ENCODE data around the gene LENG1. TPM values are rescaled to one million over a fixed set of nuclear protein-coding genes. Genes with fewer than 3 reads are reported as not detected.

The LENG1 gene
- total and polyA plus RNA-seq, 9 of the 15 experiments (the other 6 are each of a cell fraction or from before 2014, with no cell fraction given), result 0.30 to 10.5 (median 4.7) TPM

DNA sequence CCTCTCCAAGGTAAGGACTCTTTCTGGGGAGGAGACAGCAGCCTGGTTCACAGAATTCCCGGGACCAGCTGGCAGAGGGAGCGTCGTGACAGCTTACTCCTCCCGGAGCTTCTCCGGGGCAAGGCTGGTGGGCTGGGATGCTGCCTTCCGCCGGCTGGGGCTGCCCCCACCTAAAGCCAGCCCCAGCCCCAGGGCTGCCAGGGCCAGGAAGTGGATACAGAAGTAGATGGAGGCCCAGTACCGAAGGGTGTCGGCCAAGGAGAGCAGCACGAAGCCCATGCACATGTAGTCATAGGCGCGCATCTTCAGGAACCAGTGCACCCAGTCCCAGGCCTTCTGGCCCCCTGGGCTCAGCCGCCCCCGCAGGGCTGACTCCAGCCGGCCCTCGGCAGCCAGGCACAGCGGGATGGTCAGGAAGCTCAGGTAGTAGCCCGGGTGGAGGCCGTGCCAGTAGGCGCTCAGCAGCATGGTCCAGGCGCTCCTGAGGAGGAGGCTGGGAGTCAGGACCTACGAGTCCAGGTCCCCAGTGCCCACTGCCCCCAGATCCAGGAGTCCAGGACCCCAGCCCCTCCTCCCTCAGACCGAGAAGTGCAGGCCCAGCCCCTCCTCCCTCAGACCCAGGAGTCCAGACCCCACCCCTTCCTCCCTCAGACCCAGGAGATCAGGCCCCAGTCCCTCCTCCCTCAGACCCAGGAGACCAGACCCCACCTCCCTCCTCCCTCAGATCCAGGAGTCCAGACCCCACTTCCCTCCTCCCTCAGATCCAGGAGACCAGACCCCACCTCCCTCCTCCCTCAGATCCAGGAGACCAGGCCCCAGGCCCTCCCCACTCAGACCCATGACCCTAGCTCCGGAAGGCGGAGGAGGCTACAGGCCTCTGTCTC lies 14.7 kb upstream of the LENG1 start (continued):
- TF ChIP-seq, protein P1, sequence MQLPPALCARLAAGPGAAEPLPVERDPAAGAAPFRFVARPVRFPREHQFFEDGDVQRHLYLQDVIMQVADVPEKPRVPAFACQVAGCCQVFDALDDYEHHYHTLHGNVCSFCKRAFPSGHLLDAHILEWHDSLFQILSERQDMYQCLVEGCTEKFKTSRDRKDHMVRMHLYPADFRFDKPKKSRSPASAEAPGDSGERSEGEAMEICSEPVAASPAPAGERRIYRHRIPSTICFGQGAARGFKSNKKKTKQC (CRISPR knock-in tag; IDR thresholded peaks at IDR 0.05), result no peak
- TF ChIP-seq CCNT2 (IDR thresholded peaks at IDR 0.05; ENCODE audit: borderline replicate concordance, extremely low read depth, insufficient read length, low read depth, low read length) (peak; percentile 23), PRPF4 (IDR thresholded peaks at IDR 0.05; ENCODE audit: insufficient read depth, low read depth, low read length, poor library complexity, severe bottlenecking) (no peak), NCOA2 (IDR thresholded peaks at IDR 0.05; ENCODE audit: partially characterized antibody in 2 of 2) (no peak), BRF1 (IDR thresholded peaks at IDR 0.05; ENCODE audit: borderline replicate concordance, extremely low read depth, insufficient read length) (no peak), GTF2A2 (tag; IDR thresholded peaks at IDR 0.05) (no peak), ZBTB7A (IDR thresholded peaks at IDR 0.05; ENCODE audit: borderline replicate concordance, control insufficient read depth, low read depth, low read length) (peak; percentile 31; the same call in 1 of the 2 replicates), MAZ (CRISPR knock-in tag; conservative IDR thresholded peaks at IDR 0.05 in 1 of 2, IDR thresholded peaks at IDR 0.05 in 1 of 2) (0 out of 4 replicates have a peak, but pooled peaks of 1 of the 2 experiments have one; percentile 27), MED1 (CRISPR knock-in tag; IDR thresholded peaks at IDR 0.05; ENCODE audit: borderline replicate concordance) (no peak), SMARCA4 (IDR thresholded peaks at IDR 0.05) (no peak), RFX5 (IDR thresholded peaks at IDR 0.05; ENCODE audit: low read depth, low read length) (no peak), RBFOX2 (IDR thresholded peaks at IDR 0.05; ENCODE audit: low read depth, low read length) (peak; percentile 47), ZNF717 (CRISPR knock-in tag; IDR thresholded peaks at IDR 0.05) (no peak)
- TF ChIP-seq, protein P2, sequence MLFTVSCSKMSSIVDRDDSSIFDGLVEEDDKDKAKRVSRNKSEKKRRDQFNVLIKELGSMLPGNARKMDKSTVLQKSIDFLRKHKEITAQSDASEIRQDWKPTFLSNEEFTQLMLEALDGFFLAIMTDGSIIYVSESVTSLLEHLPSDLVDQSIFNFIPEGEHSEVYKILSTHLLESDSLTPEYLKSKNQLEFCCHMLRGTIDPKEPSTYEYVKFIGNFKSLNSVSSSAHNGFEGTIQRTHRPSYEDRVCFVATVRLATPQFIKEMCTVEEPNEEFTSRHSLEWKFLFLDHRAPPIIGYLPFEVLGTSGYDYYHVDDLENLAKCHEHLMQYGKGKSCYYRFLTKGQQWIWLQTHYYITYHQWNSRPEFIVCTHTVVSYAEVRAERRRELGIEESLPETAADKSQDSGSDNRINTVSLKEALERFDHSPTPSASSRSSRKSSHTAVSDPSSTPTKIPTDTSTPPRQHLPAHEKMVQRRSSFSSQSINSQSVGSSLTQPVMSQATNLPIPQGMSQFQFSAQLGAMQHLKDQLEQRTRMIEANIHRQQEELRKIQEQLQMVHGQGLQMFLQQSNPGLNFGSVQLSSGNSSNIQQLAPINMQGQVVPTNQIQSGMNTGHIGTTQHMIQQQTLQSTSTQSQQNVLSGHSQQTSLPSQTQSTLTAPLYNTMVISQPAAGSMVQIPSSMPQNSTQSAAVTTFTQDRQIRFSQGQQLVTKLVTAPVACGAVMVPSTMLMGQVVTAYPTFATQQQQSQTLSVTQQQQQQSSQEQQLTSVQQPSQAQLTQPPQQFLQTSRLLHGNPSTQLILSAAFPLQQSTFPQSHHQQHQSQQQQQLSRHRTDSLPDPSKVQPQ (CRISPR knock-in tag; IDR thresholded peaks at IDR 0.05; ENCODE audit: borderline replicate concordance), result no peak
- TF ChIP-seq, protein P3, sequence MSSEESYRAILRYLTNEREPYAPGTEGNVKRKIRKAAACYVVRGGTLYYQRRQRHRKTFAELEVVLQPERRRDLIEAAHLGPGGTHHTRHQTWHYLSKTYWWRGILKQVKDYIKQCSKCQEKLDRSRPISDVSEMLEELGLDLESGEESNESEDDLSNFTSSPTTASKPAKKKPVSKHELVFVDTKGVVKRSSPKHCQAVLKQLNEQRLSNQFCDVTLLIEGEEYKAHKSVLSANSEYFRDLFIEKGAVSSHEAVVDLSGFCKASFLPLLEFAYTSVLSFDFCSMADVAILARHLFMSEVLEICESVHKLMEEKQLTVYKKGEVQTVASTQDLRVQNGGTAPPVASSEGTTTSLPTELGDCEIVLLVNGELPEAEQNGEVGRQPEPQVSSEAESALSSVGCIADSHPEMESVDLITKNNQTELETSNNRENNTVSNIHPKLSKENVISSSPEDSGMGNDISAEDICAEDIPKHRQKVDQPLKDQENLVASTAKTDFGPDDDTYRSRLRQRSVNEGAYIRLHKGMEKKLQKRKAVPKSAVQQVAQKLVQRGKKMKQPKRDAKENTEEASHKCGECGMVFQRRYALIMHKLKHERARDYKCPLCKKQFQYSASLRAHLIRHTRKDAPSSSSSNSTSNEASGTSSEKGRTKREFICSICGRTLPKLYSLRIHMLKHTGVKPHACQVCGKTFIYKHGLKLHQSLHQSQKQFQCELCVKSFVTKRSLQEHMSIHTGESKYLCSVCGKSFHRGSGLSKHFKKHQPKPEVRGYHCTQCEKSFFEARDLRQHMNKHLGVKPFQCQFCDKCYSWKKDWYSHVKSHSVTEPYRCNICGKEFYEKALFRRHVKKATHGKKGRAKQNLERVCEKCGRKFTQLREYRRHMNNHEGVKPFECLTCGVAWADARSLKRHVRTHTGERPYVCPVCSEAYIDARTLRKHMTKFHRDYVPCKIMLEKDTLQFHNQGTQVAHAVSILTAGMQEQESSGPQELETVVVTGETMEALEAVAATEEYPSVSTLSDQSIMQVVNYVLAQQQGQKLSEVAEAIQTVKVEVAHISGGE (CRISPR knock-in tag; IDR thresholded peaks at IDR 0.05), result no peak
- TF ChIP-seq, protein P4, sequence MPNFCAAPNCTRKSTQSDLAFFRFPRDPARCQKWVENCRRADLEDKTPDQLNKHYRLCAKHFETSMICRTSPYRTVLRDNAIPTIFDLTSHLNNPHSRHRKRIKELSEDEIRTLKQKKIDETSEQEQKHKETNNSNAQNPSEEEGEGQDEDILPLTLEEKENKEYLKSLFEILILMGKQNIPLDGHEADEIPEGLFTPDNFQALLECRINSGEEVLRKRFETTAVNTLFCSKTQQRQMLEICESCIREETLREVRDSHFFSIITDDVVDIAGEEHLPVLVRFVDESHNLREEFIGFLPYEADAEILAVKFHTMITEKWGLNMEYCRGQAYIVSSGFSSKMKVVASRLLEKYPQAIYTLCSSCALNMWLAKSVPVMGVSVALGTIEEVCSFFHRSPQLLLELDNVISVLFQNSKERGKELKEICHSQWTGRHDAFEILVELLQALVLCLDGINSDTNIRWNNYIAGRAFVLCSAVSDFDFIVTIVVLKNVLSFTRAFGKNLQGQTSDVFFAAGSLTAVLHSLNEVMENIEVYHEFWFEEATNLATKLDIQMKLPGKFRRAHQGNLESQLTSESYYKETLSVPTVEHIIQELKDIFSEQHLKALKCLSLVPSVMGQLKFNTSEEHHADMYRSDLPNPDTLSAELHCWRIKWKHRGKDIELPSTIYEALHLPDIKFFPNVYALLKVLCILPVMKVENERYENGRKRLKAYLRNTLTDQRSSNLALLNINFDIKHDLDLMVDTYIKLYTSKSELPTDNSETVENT (CRISPR knock-in tag; IDR thresholded peaks at IDR 0.05), result no peak

All from K562 (cell line).